HG02759 (cell line): ENCODE data around the gene DMRT1.

Experiments used
- ATAC-seq: cut with Tn5 transposase; IDR thresholded peaks from one replicate; pipeline ENCODE4 v1.9.1; 2021; ENCODE audit warnings: mild to moderate bottlenecking, moderate library complexity; ENCODE audit not compliant: unreplicated experiment

DMRT1 gene

GRCh38 chr9:969310-970150 is 128.0 kb downstream of the DMRT1 start:
- no peak for ATAC-seq

GRCh38 chr9:970151-970996 is 128.9 kb downstream of the DMRT1 start:
- no peak for ATAC-seq

- ATAC-seq: no peak
Measured at GRCh38 chr9:971901-972500, 130.5 kb downstream of the DMRT1 start.

GRCh38 chr9:972501-973294 is 131.2 kb downstream of the DMRT1 start:
- ATAC-seq: no peak

- no peak for ATAC-seq
Measured at GRCh38 chr9:973295-973834, 131.9 kb downstream of the DMRT1 start.

GRCh38 chr9:974031-974995 is 132.8 kb downstream of the DMRT1 start:
- ATAC-seq: no peak

- ATAC-seq: no peak
Measured at GRCh38 chr9:974996-975739, 133.7 kb downstream of the DMRT1 start.

GRCh38 chr9:975740-976257 is 134.3 kb downstream of the DMRT1 start:
- ATAC-seq: no peak

GRCh38 chr9:976258-976942 is 134.9 kb downstream of the DMRT1 start, which contains the start of gene DMRT3:
TSS of gene DMRT3 (plus strand) at chr9:976655. CDS start at chr9:977002, 347 bp downstream.
- no peak for ATAC-seq

GRCh38 chr9:976943-977837 is 135.7 kb downstream of the DMRT1 start:
- no peak for ATAC-seq

- ATAC-seq: no peak
Measured at GRCh38 chr9:977838-978830, 136.6 kb downstream of the DMRT1 start.

- ATAC-seq: no peak
Measured at GRCh38 chr9:979983-980382, 138.5 kb downstream of the DMRT1 start.

GRCh38 chr9:980640-981039 is 139.1 kb downstream of the DMRT1 start:
- ATAC-seq: no peak

- no peak for ATAC-seq
Measured at GRCh38 chr9:981491-981898, 140.0 kb downstream of the DMRT1 start.

GRCh38 chr9:982394-983230 is 141.1 kb downstream of the DMRT1 start:
- ATAC-seq: no peak
